ENCODE measurements around the gene TMEM208. TPM values are rescaled to one million over a fixed set of nuclear protein-coding genes. Genes with fewer than 3 reads are reported as not detected.

TMEM208 gene
- total RNA-seq, 2 experiments from 2014 or later = 46.5 to 48.6 TPM

DNA sequence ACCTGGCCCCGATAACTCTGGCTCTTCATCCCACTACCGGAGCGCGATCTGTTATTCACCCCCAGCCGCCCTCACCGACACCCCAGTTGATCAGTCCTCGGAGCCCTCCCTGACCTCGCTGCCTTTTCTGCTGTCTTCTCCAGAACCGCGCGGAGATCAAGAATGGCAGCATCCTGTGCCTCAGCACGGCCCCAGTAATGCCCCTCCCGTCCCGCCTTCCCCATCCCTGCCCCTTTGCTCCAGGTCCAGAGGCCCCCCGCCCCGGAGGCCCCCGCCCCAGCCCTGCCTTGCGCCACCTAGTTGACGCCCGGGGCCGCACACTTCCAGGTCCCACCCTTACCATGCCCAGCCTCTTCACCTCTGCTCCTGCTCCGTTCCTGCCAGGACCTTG is 27.1 kb upstream of the TMEM208 start:
- H3K36me3 Mint-ChIP-seq = peaks cover 24% of the 10 kb centered on the region
- DNase-seq = no peak
- no peak overlapping the region for H3K4me3 Mint-ChIP-seq
- peak overlapping the region; percentile 48 for H3K27ac Mint-ChIP-seq
- H3K9me3 Mint-ChIP-seq = no peaks in the 10 kb centered on the region
- H3K4me1 Mint-ChIP-seq = peaks cover 9% of the 10 kb centered on the region
- H3K27me3 Mint-ChIP-seq = no peaks in the 10 kb centered on the region

DNA sequence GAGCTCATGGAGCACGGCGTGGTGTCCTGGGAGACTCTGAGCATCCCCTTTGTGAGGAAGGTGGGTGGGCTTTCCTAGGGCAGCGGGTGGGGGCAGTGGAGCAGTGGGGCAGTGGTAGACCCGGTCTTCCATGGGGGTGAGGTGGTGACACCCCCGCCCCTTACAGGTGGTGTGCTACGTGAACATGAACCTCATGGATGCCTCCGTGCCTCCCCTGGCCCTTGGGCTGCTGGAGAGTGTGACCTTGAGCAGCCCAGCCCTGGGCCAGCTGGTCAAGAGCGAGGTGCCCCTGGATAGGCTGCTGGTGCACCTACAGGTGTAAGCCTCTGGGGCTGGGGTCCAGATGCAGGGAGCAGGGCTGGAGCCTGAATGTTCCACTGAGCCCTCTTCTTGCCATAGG is 26.4 kb upstream of the TMEM208 start:
- H3K9me3 Mint-ChIP-seq = no peaks in the 10 kb centered on the region
- peaks cover 9% of the 10 kb centered on the region for H3K4me1 Mint-ChIP-seq
- no peak overlapping the region for H3K27ac Mint-ChIP-seq
- no peak for DNase-seq
- no peak overlapping the region for H3K4me3 Mint-ChIP-seq
- peaks cover 17% of the 10 kb centered on the region for H3K36me3 Mint-ChIP-seq
- no peaks in the 10 kb centered on the region for H3K27me3 Mint-ChIP-seq

- H3K9me3 Mint-ChIP-seq = no peaks in the 10 kb centered on the region
- no peak overlapping the region for H3K4me3 Mint-ChIP-seq
- no peak for DNase-seq
- no peak overlapping the region for H3K27ac Mint-ChIP-seq
- H3K36me3 Mint-ChIP-seq = peaks cover 7% of the 10 kb centered on the region
- no peaks in the 10 kb centered on the region for H3K27me3 Mint-ChIP-seq
- H3K4me1 Mint-ChIP-seq = peaks cover 2% of the 10 kb centered on the region
These were observed 25.3 kb upstream of the TMEM208 start for GRCh38 chr16:67201411-67202345.

- Mint-ChIP-seq H3K4me3 (no peak overlapping the region), H3K9me3 (no peaks in the 10 kb centered on the region), H3K4me1 (no peaks in the 10 kb centered on the region), H3K27ac (no peak overlapping the region), H3K27me3 (no peaks in the 10 kb centered on the region), H3K36me3 (peaks cover 3% of the 10 kb centered on the region)
- DNase-seq = no peak
These were observed 24.5 kb upstream of the TMEM208 start for GRCh38 chr16:67202426-67202825.

DNA sequence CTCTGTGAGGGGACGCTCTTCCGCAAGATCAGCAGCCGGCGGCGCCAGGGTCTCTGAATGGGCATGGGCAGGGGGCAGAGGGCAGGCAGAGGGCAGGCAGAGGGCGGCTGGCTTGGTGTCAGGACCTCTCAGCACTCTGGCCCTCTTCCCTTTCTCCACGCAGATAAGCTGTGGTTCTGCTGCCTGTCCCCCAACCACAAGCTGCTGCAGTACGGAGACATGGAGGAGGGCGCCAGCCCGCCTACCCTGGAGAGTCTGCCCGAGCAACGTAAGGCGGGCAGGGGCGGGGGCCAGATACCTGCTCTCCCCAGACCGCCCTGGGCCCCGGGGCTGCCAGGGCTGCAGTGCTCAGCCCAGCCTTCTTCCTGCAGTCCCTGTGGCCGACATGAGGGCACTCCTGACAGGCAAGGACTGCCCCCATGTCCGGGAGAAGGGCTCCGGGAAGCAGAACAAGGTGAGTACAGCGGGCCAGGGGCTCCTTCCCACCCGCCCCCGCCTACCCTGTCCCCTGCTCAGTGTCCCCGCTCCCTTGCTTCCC is 23.9 kb upstream of the TMEM208 start:
- Mint-ChIP-seq H3K4me1 (no peaks in the 10 kb centered on the region), H3K36me3 (peaks cover 3% of the 10 kb centered on the region), H3K9me3 (no peaks in the 10 kb centered on the region), H3K27ac (no peak overlapping the region), H3K4me3 (no peak overlapping the region), H3K27me3 (no peaks in the 10 kb centered on the region)
- no peak for DNase-seq

DNA sequence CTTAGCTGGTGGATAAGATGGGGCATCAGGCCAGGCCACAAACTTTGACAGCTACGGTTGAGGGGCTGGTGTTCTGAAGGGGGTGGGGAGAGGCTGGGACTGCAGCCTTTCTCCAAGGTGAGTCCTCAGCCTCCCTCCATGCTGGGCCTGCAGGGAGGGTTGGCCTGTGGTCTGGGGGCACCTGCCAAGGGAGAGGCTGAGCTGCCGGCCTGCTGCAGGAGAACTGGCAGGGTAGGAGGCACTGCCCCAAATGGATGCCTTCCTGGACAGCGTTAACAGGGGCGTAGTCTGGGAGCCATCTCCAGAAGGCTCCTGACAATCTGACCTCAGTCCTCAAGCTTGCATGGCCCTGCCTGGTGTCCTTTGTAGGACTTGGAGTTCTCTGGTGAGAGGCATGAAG is 22.9 kb upstream of the TMEM208 start:
- no peak for DNase-seq
- no peaks in the 10 kb centered on the region for H3K9me3 Mint-ChIP-seq
- H3K36me3 Mint-ChIP-seq = peaks cover 3% of the 10 kb centered on the region
- no peak overlapping the region for H3K4me3 Mint-ChIP-seq
- H3K27ac Mint-ChIP-seq = no peak overlapping the region
- H3K4me1 Mint-ChIP-seq = no peaks in the 10 kb centered on the region
- H3K27me3 Mint-ChIP-seq = no peaks in the 10 kb centered on the region

- Mint-ChIP-seq H3K4me1 (no peaks in the 10 kb centered on the region), H3K27ac (peak overlapping the region; percentile 16), H3K9me3 (no peaks in the 10 kb centered on the region), H3K4me3 (no peak overlapping the region), H3K36me3 (no peaks in the 10 kb centered on the region), H3K27me3 (no peaks in the 10 kb centered on the region)
- no peak for DNase-seq
These were observed 20.6 kb upstream of the TMEM208 start for GRCh38 chr16:67206129-67206837.

DNA sequence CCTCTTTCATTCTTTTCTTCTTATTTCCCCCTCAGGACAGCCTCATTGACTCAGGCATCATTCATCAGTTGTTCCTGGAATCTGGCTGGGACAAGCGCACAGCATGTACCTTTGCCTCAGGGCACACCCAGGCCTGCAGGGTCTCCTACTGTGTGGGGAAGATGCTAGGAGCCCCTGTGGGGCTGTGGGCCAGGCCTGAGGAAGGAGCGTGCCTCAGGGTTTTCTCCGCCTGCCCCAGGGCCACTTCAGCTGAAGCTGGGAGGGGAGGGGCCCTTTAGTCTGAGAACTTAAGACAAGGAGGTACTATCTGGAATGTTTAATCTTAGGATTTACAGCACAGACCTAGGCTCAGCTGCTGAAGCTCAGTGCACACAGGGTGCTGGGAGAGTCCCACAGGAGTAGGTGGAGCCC is 20.1 kb upstream of the TMEM208 start:
- Mint-ChIP-seq H3K9me3 (no peaks in the 10 kb centered on the region), H3K27me3 (no peaks in the 10 kb centered on the region), H3K4me3 (no peak overlapping the region), H3K36me3 (no peaks in the 10 kb centered on the region), H3K27ac (no peak overlapping the region), H3K4me1 (no peaks in the 10 kb centered on the region)
- no peak for DNase-seq

DNA sequence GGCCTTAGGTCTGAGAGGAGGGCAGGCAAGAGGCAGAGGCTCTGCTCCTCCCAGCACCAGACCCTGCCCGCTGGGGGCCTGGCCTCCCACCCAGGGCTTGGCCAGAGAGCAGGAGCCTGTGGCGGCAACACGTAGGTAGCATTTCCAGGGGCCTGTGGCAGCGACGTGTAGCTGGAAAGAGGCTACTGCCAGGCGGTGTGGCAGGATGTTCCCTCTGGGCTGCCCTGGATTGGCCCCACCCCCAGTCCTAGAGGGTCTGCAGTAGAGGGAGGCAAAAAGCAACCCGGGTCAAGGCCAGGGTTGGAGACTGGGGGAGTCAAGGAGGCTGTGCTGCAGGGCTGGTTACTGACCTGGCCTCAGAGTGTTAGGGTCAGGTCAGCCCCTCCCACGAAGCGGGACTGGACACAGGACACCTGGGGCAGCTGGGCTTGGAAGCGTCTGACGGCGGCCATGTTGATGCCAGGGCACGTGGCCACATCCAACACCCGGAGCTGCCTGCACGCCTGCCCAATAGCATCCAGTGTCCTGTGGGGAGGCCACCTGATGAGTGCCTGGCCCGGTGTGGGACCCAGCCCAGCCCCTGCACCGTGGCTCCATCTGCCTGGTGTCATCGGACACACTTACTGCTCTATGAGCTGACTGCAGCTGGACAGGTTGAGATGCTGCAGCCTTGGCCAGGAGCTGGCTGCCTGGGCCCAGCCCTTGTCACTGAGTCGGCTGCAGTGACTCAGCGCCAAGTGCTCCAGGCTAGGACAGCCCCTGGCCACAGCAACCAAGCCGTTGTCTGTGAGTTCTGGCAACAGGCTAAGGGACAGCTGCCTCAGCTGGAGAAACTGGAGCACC is 19.5 kb upstream of the TMEM208 start:
- H3K4me3 Mint-ChIP-seq = no peak overlapping the region
- H3K4me1 Mint-ChIP-seq = no peaks in the 10 kb centered on the region
- H3K9me3 Mint-ChIP-seq = no peaks in the 10 kb centered on the region
- H3K27me3 Mint-ChIP-seq = no peaks in the 10 kb centered on the region
- no peaks in the 10 kb centered on the region for H3K36me3 Mint-ChIP-seq
- H3K27ac Mint-ChIP-seq = no peak overlapping the region
- no peak for DNase-seq

GRCh38 chr16:67208154-67208896 is 18.6 kb upstream of the TMEM208 start:
- Mint-ChIP-seq H3K27ac (no peak overlapping the region), H3K4me3 (no peak overlapping the region), H3K36me3 (no peaks in the 10 kb centered on the region), H3K9me3 (no peaks in the 10 kb centered on the region), H3K27me3 (no peaks in the 10 kb centered on the region), H3K4me1 (no peaks in the 10 kb centered on the region)
- no peak for DNase-seq

DNA sequence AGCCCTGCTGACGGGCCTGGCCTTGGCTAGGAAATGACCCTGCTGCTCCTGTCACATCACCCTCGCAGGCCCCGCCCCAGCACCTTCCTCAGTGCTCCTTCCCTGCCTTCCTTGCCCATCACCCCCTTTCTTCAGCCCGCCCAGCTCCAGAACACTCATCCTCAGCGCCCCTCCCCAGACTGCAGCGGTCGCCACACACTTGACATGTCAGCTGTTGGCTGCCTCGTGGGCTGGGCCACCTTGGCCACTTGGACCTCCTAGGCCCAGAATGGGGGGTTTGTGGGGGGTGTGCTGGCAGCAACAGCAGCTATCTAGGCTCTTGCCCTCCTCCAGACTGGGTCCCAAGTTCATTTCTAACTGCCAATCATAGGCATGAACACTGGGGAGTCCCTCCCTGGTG is 17.4 kb upstream of the TMEM208 start:
- Mint-ChIP-seq H3K4me1 (no peaks in the 10 kb centered on the region), H3K4me3 (no peak overlapping the region), H3K36me3 (no peaks in the 10 kb centered on the region), H3K27me3 (no peaks in the 10 kb centered on the region), H3K27ac (no peak overlapping the region), H3K9me3 (no peaks in the 10 kb centered on the region)
- no peak for DNase-seq

- Mint-ChIP-seq H3K27ac (no peak overlapping the region), H3K9me3 (no peaks in the 10 kb centered on the region), H3K27me3 (no peaks in the 10 kb centered on the region), H3K4me1 (no peaks in the 10 kb centered on the region), H3K36me3 (no peaks in the 10 kb centered on the region), H3K4me3 (no peak overlapping the region)
- DNase-seq = no peak
These were observed 16.6 kb upstream of the TMEM208 start for GRCh38 chr16:67210069-67210937.

DNA sequence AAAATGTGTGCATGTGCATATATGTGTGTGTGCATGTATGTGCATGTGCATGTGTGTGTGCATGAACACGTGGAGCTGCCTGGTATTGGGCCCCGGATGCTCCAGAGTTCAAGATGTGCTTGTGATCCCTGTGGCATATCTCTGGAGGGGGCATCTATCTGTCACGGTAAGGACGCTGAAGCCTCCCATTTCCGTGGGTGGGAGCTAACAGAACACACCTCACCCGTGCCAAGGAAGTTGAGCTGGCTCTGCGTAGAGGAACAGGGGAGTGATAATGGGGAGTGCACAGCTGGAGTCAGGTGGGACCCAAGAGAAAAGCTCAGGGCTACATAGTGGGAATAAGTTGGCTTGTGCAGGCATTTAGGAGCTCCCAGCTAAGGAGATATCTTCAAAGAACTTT is 15.3 kb upstream of the TMEM208 start:
- H3K27me3 Mint-ChIP-seq = no peaks in the 10 kb centered on the region
- no peaks in the 10 kb centered on the region for H3K36me3 Mint-ChIP-seq
- no peaks in the 10 kb centered on the region for H3K9me3 Mint-ChIP-seq
- H3K27ac Mint-ChIP-seq = no peak overlapping the region
- no peak overlapping the region for H3K4me3 Mint-ChIP-seq
- no peaks in the 10 kb centered on the region for H3K4me1 Mint-ChIP-seq
- DNase-seq = no peak

Data from activated naive CD8-positive, alpha-beta T cell treated with anti-CD3 and anti-CD28 coated beads for 36 hours (primary cell).